GM19324 (cell line): ENCODE measurements around the gene ADCY4.

ENCODE experiments used
- ATAC-seq: cut with Tn5 transposase; IDR thresholded peaks from one replicate; pipeline ENCODE4 v1.9.1; 2021; ENCODE audit warnings: mild to moderate bottlenecking, moderate library complexity; ENCODE audit not compliant: unreplicated experiment, low FRiP score

Gene ADCY4

DNA sequence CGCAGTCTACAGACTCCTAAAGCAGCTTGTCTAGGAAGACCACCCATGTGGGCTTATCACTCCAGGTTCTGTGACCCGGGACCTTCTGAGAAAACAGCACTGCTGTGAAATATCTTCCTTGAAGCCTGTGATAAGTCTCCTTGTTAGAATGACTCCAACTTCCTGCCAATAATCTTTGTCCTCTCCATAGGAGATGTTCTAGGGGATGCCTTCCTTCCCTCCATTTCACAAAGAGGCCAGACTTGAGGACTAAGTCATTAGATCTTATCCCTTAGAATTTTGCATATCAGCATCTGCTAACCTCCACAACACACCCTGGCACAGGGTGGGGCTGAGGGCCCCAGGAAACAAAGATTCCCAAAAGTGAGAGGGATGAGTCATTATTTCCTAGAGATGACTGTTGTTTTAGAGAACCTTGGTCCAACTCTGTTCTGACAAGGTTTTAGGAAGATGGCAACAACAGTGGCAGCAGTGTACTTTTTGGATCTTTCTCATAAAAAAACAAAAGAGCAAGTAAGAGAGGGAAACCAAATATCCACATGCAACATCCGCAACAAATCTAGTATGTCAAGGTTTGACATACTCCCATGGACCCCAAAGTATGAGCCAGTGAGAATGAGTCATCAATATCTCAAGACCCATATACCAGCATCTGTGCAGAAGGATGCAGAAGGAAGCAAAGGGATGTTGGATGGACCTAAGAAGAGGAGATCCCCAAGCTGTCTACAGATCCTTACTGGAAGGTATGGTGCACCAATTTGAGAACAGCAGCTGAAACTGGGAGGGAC lies 17.5 kb downstream of the ADCY4 start:
- ATAC-seq, result no peak

- ATAC-seq, result no peak
Observed at GRCh38 chr14:24316597-24316950, 18.3 kb downstream of the ADCY4 start.

DNA sequence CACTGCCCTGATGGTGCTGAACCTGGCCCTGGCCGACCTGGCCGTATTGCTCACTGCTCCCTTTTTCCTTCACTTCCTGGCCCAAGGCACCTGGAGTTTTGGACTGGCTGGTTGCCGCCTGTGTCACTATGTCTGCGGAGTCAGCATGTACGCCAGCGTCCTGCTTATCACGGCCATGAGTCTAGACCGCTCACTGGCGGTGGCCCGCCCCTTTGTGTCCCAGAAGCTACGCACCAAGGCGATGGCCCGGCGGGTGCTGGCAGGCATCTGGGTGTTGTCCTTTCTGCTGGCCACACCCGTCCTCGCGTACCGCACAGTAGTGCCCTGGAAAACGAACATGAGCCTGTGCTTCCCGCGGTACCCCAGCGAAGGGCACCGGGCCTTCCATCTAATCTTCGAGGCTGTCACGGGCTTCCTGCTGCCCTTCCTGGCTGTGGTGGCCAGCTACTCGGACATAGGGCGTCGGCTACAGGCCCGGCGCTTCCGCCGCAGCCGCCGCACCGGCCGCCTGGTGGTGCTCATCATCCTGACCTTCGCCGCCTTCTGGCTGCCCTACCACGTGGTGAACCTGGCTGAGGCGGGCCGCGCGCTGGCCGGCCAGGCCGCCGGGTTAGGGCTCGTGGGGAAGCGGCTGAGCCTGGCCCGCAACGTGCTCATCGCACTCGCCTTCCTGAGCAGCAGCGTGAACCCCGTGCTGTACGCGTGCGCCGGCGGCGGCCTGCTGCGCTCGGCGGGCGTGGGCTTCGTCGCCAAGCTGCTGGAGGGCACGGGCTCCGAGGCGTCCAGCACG lies 18.9 kb downstream of the ADCY4 start:
- ATAC-seq, result no peak

DNA sequence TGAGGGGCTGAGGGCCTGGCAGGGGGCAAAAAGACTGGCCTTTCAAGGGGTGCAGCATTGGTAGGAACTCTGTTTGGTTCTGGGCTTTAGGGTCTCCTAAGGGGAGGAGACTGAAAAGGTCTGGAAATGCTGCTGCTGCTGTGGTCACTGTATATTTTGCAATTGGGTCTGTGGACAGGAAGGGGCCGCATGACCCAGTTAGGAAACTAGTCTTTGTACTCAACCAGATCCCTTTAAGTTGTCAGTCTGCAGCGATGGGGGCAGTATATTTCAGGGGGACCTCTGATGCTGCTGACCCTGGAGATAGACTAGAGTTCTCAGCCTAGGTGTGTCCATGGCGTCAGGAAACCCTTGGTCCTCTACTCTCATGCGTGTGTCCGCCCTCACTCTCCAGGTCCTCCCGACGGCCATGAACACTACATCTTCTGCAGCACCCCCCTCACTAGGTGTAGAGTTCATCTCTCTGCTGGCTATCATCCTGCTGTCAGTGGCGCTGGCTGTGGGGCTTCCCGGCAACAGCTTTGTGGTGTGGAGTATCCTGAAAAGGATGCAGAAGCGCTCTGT lies 19.5 kb downstream of the ADCY4 start:
- ATAC-seq, result no peak

- no peak for ATAC-seq
Observed at GRCh38 chr14:24314377-24315193, 20.3 kb downstream of the ADCY4 start.

DNA sequence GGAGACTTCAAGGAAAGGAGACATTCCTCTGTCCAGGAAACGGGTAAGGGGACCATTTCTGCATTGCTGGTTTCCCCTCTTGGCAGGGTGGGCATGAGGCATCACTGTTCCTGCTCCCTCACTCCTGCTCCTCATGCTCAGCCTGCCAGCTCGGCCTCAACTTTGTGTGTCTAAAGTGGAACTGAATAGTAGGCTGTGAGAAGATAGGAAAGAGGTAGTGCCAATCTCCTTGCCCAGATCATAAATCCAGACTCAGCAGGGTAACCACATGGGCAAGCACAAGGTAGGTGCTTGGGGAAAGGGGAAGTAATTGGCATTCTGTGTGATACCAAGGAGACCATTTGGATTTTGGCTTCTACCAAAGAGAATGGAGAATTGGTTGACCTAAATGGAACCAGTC lies 21.0 kb downstream of the ADCY4 start:
- ATAC-seq, result no peak

GRCh38 chr14:24312736-24313507 lies 21.9 kb downstream of the ADCY4 start:
- no peak for ATAC-seq

DNA sequence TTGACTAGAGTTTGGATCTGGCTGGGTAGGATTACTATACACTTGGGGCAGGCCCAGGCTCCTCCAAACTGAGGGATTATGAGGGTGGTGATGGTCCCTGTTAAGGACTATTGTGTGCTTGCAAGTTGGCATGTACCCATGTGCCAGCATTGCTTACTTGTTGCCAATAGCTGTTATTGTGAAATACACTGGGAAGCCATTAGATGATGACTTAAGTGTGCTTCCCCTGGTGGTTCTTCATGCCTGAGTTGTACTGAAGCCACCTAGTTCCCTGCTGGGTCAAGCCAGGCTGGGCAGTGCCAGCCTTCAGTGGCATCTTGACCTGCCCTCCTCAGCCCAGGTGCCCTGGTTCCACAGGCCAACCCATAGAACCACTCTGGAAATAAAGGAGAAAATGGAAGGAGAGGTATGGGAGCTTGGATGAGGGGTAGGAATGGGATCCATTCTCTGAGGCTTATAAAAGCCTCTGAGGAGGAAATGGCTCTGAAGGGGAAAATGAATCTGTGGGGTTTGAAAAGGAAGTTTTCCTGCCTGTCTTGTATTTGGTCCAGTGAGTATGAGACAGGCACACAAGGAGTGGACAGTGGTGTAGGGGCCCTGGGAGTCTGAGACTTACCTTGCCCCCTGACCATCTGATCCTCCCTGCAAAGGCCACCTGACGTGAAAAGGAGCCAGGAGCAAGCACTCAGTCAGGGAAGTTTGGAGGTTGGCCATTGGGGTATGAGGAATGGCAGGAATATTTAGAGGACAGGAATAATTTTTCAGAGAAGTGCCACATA lies 22.8 kb downstream of the ADCY4 start:
- ATAC-seq, result no peak

- peak; percentile 77 for ATAC-seq
Observed at GRCh38 chr14:24310646-24311604, 23.9 kb downstream of the ADCY4 start, which contains the start of gene LTB4R. TSS of gene LTB4R (plus strand) at chr14:24311502. CDS start at chr14:24315652, 4,150 bp downstream.

DNA sequence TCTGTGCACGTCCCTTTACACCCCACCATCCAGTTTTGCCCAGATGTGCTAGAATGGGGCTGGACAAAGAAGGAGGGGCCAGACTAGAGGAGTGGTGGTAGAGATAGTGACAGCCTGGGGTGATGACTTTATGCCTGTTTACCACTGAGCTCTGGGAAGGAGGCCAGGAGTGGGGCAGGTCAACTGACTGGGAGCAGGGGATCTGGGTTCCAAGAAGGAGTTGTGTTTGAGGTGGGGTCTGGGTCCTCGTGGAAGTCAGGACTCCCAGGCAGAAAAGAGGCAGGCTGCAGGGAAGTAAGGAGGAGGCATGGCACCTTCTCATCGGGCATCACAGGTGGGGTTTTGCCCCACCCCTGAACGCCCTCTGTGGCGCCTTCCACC lies 24.6 kb downstream of the ADCY4 start:
- ATAC-seq, result no peak

DNA sequence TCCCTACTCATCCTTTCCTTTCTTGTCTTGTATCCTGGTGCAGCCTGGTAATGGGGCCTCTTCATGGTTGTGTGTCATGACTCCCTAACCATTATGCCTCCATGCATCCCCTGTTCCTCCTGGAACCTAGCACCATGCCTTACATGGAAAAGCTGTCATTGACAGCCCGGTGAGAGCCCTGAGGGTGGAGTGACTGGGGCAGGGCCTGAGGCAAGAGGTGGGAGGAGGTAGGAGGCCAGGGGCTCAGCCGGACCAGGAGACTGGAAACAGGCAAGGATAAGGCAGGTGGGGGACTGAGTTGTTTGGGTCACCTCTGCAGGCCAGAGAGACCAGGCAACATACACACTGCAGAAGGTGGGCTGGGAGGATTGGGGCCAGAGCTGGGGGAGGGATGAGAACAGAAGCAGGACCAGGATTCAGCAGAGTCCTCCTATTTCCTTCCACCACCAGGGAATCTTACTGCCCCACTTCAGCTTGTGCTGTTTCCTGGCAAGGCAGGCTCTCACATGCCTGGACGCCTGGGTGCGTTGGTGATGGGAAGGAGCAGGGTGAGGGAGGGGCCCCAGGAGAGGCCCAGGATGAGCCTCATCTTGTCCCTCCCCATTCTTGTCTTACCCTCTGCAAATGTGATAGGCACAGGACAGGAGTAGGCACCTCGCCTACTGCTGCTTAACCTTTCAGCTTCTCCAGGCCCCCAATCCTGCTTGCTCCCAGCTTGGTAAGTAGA lies 25.2 kb downstream of the ADCY4 start, which contains the start of gene LTB4R2:
TSS of gene LTB4R2 (plus strand) at position 603 of the 727 bp plus-strand sequence. CDS start 525 bp downstream, outside the sequence.
- ATAC-seq, result no peak

- no peak for ATAC-seq
Observed at GRCh38 chr14:24308342-24309124, 26.3 kb downstream of the ADCY4 start.

DNA sequence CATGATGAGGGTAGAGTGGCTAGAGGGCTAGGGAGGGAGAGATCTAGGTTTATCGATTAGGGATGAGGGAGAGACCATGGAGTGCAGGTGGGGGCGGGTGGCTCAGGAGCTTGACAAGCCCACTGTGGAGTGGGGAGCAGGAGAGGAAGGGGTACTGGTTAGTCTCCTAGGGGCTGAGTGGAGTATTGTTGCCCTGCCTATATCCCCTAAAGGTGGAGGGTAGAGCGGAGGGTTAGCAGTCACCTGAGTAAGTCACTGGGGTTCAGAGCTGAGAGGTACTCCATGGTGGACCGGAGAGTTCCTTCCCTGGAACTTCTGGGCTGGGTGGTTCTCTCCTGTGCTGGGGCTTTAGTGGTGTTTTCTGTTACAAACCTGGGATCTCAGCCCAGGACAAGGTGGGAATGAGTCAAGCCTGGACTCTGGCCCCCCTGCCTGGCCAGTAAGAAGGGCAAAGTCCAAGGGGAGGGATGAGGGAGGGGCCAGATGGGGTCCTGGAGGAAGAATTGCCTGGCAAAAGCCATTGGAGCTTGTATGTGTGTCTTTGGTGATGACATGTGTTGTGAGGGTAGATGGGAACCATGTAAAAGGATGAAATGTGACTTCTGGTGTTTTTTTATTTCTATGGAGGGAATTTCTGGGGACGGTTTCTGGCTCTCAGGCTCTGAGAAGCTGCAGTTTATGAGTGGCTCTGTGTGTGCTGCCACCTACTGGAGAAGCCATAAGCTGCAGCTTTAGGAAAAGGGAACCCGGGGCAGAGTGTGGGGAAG lies 27.1 kb downstream of the ADCY4 start, which contains the start of gene CIDEB:
TSS of gene CIDEB (minus strand) at position 403 of the 767 bp plus-strand sequence. CDS start at position 284, 119 bp downstream.
- ATAC-seq, result no peak

DNA sequence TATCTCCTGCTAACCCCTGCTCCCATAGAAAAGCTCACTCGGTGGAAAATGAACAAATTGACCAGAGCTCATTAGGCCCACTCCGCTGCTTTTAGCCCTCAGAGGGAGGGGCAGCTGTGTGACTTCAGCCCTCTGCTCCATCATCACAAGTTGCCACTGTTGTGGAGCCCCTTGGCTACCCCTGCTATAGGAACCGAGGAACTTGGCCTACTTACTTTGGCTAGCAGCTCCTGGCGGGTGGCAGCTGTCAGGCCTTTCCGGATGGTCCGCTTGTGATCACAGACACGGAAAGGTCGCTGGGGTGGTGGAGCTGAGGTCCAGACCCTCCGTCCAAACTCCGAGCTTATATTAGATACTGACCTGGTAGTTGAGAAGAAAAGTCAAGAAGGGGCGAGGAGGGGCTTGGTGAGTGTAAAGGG lies 27.7 kb downstream of the ADCY4 start:
- no peak for ATAC-seq

DNA sequence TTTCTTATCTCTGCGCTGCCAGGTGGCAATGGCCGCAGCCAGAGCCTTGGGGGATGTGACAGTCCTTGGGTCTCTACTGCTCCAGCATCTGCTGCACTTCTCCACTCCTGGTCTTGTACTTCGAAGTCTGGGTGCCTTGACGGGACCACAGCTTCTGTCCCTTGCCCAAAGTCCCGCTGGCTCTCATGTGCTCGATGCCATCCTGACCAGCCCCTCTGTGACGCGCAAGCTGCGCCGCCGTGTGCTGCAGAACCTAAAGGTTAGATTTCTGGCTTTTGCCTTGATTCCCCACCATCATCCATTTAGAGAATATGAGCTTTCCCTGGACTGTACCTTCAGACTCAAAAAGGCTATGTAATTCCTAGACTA lies 30.9 kb downstream of the ADCY4 start:
- no peak for ATAC-seq
